Kidney glomerular epithelial cell (primary cell): ENCODE results near the gene XK.
"Not testable (repeated sequence)": the region's sequence is repeated elsewhere in the genome, so short reads cannot be mapped to it uniquely, and the experiment has no call there.

ENCODE experiments used
- DNase-seq: peaks from one replicate; lab custom pipeline; 2025; lab: John Stamatoyannopoulos, UW

XK gene

DNA sequence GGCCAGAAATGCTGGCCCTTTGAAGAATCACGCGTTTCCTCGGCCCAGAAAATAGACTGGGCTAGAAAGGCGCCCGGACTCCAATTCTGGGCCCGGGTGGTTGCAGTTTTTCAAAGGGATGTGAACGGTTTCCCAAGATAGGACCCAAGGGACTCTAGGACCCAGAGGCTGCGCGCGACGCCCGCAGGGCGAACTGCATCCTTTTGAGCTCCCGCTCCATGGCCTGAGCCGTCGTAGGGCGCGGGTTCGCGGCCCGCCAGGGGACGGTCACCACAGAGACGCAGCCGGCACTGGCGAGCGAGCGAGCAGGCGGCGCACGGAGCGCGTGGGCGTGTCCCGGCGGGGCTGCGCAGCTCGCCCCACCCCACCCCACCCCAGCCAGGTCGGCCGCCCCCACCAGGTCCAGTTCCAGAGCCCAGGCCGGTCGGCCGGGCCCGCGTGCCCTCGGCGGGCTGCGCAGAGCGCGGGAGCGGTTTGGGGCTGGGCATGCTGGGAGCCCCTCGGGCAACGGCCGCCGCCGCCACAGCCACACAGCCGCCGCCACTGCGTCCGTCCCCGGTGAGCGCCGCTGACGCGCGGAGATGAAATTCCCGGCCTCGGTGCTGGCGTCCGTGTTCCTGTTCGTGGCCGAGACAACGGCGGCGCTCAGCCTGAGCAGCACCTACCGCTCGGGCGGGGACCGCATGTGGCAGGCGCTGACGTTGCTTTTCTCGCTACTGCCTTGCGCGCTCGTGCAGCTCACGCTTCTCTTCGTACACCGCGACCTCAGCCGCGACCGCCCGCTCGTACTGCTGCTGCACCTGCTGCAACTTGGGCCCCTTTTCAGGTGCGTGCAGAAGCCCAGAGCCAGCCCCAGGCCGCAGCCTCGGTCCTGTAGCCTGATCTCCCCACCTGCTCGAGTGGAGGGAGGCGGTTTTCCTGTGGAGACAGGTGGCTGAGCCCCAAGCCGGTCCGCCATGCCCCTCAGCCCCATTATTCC, at the start of gene XK:
TSS of gene XK (plus strand) at position 411 of the 979 bp plus-strand sequence. CDS start at position 582, 171 bp downstream.
- DNase-seq, result no peak

- no peak for DNase-seq
These were observed 47.5 kb upstream of the XK start for GRCh38 chrX:37638047-37638446.

DNA sequence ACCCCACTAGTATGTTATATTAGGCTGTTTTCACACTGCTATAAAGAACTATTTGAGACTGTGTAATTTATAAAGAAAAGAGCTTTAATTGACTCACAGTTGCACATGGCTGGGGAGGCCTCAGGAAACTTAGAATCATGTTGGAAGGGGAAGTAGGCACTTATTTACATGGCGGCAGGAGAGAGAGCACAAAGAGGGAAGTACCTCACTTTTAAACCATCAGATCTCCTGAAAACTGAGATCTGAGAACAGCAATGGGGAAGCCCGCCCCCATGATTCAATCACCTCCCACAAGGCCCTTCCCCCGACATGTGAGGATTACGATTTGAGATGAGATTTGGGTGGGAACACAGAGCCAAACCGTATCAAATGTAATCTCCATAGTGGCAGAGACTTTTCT, 45.4 kb upstream of the XK start:
- DNase-seq, result no peak

- no peak for DNase-seq
These were observed 43.7 kb upstream of the XK start for GRCh38 chrX:37641859-37642258.

- no peak for DNase-seq
These were observed 40.9 kb upstream of the XK start for GRCh38 chrX:37644381-37645305.

GRCh38 chrX:37646254-37646653, 39.3 kb upstream of the XK start:
- DNase-seq, result no peak

DNA sequence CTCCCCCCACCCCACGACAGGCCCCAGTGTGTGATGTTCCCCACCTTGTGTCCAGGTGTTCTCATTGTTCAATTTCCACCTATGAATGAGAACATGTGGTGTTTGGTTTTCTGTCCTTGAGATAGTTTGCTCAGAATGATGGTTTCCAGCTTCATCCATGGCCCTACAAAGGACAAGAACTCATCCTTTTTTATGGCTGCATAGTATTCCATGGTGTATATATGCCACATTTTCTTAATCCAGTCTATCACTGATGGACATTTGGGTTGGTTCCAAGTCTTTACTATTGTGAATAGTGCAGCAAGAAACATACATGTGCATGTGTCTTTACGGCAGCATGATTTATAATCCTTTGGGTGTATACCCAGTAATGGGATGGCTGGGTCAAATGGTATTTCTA, 34.7 kb upstream of the XK start:
- not testable (repeated sequence) for DNase-seq

DNA sequence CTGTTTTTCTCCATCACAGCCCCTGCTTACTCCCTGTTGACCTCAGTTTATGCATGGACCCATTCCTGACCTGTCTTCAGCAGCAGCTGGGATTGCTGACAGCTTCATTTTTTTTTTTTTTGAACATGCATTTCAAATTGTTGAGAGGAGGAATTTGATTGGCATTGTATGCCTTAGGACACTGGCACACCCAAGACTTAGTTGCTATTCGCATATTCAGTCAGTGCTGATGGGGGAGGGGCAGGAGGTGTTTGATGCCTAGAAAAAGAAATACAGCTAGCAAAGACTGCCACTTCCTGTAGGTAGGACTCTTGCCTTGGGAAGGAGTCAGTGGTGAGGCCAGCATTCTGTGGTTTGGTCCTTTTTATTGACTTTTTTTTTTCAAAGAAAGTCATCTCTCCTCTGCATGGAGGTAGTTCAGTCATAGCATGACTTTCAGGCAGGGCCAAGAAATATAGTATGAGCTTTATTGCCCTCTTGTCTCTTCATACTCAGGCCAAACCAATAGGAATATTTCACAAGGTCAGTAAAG, 33.6 kb upstream of the XK start:
- no peak for DNase-seq

- DNase-seq, result no peak
These were observed 32.9 kb upstream of the XK start for GRCh38 chrX:37652589-37653231.

- DNase-seq, result no peak
These were observed 32.0 kb upstream of the XK start for GRCh38 chrX:37653397-37654085.

DNA sequence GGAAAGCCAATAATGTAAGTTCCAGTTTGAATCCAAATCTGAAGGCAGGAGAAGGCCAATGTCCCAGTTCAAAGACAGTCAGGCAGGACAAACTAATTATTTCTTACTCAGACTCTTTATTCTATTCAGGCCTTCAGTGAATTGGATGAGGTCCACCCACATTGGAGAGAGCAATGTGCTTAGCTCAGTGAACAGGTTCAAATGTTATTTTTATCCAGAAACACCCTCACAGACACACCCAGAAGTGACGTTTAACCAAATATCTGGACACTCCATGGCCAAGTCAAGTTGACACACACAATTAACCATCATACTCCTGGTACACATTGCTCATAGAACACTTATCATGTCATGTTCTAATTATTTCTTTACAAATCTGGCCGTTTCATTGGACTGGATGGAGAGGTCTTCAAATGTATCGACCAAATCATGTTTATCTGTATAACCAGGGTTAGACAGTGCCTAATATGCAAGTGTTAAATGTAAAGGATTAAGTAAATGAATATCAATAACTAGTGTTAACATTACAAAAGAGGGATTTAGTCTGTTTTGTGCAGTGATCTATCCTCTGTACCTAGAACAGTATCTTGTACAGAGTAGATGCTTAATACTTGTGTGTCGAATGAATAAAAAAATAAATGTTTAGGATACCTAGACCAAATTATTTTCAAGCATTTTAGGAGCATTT, 27.1 kb upstream of the XK start:
- no peak for DNase-seq

GRCh38 chrX:37659047-37659446, 26.5 kb upstream of the XK start:
- no peak for DNase-seq

GRCh38 chrX:37662181-37662580, 23.4 kb upstream of the XK start:
- no peak for DNase-seq

DNA sequence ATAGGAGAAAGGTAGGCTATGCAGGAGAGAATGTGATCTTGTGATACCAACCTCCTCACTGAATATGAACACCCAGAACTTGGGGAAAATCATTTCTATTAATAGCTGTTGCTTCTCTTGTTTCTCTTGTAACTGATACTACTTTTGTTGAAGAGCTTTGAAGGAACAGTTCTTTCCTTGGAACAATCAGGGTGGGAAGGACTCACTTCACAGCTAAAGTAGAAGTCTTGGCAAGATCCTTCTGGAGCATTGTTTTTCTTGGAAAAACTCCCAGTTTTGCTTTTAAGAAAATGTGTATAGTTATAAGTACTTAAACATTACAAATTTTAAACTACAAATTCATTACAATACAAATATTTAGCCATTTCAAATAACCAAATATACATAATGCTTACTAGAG, 19.1 kb upstream of the XK start:
- DNase-seq, result no peak

DNA sequence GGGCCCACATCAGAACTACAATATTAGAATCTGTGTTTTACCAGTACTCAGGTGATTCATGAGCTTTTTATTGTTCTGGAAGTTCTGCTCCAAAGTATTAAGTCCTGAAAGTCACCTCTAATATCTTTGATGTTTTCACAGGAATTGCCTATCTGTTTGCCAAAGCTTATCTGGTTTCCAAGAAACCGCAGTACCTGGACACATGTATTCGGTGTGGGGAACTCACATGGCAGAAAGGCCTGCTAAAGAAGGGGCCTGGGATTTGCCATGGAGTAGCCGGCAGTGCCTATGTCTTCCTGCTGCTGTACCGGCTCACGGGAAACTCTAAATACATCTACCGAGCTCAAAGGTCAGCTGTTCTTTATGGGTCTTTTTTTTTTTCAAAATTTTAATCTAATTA, 18.4 kb upstream of the XK start:
- no peak for DNase-seq

GRCh38 chrX:37672563-37672962, 13.0 kb upstream of the XK start:
- no peak for DNase-seq

DNA sequence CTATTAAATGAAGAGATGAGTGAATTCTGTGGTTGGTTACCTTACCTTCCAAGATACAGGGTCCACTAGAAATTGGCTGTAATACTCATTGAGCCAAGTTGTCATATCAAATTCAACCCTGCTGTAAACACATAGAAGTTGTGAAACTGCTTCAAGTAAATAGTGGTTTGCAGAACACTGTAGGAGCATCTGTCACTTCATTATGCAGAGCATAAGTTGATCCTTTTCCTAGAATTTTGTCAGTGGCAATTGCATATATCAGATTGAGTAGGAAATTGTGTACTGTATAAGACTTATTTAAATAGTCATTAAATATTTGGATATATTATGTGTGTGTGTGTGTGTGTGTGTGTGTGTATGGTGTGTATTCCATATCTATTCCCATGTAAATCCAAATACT, 8.8 kb upstream of the XK start:
- no peak for DNase-seq

GRCh38 chrX:37677243-37677642, 8.3 kb upstream of the XK start:
- no peak for DNase-seq

GRCh38 chrX:37677765-37678164, 7.8 kb upstream of the XK start:
- no peak for DNase-seq

- DNase-seq, result no peak
These were observed 7.0 kb upstream of the XK start for GRCh38 chrX:37678574-37678973.

DNA sequence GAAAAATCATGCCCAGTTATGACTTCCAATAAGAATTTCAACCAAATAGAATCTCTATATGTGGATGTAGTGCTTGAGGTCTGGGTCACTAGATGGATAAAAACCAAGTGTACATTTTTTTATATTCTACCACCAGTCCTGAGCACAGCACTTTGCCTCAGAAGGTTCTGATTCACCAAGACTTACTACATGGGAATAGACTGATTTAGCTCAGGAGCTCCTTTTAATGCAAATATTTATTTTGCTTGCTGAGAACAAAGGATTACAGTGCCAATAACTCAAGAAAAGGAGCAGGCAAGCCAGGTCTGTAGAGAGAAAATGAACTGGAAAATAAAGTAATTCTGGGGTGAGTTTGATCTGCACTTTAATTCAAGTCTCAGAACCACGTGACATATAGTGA, 6.4 kb upstream of the XK start:
- no peak for DNase-seq
